HCT116 (cell line): ENCODE measurements around the gene UTRN. TPM values are rescaled to one million over a fixed set of nuclear protein-coding genes. Genes with fewer than 3 reads are reported as not detected.
A peak's percentile ranks its signal among the peaks of the same experiment; 100 is the strongest.

Experiments used
- ATAC-seq: fragments of 200-7000 bp; cut with Tn5 transposase; 2 replicates; pipeline ENCODE4 v1.9.1; 2020; ENCODE audit warnings: mild to moderate bottlenecking, moderate library complexity
- BruUV-seq: library from RNA; stranded (reverse); fragments of 400-500 nt; replicated peaks from 2 replicates; lab custom pipeline; 2021; lab: Mats Ljungman, UMichigan
- CTCF ChIA-PET: fragments of 300-600 bp; sonication (Branson Sonifier 250); formaldehyde crosslinking; loops from one replicate; lab custom pipeline; 2021; ENCODE audit warnings: antibody characterized with exemption; lab: Charles Lee
- POLR2A ChIA-PET: fragments of 300-600, 350-600 bp; sonication (Branson Sonifier 250); formaldehyde crosslinking; loops from one replicate; lab custom pipeline; 2021; ENCODE audit warnings: antibody characterized with exemption; lab: Charles Lee
- RAD21 ChIA-PET, 2 experiments: fragments of 300-600 bp; sonication (Branson Sonifier 250); formaldehyde crosslinking; loops; one replicate each; lab custom pipeline; 2023; ENCODE audit warnings: low total read pairs in 2 of 2; ENCODE audit not compliant: uncharacterized antibody in 2 of 2, unreplicated experiment in 2 of 2, low non-redundant PET in 1 of 2; lab: Charles Lee
- DNase-seq: peaks from one replicate; pipeline ENCODE4 v3.0.0-alpha.2; 2010; ENCODE audit warnings: low read depth, low spot score
- H2AFZ ChIP-seq: fragments of 200-600 bp; shearing (Covaris generic), sonication (generic); 2 replicates; pipeline ENCODE4 v1.6.1; 2017; ENCODE audit warnings: low read depth, mixed run types, mixed read lengths, antibody characterized with exemption, low read length; ENCODE audit not compliant: poor library complexity, severe bottlenecking
- H3K27ac ChIP-seq: 2 replicates; pipeline ENCODE4 v1.5.1; 2012; ENCODE audit warnings: low read depth, low read length
- H3K27me3 ChIP-seq: fragments of 200-600 bp; sonication (generic); 2 replicates; pipeline ENCODE4 v1.6.1; 2016; ENCODE audit warnings: mixed run types, low read length, mixed read lengths; ENCODE audit not compliant: insufficient read depth
- H3K36me3 ChIP-seq, 2 experiments: fragments of 200-500 bp in 1 of 2; fragments of 200-600 bp in 1 of 2; sonication (Bioruptor generic) in 1 of 2; sonication (generic) in 1 of 2; 2 replicates each; pipeline versions ENCODE4 v1.5.1 to v1.6.1; 2014 to 2016; ENCODE audit warnings: low read length in 2 of 2, inconsistent platforms in 1 of 2, mixed read lengths in 1 of 2, mixed run types in 1 of 2; ENCODE audit not compliant: insufficient read depth in 2 of 2, control insufficient read depth in 1 of 2
- H3K4me1 ChIP-seq, 2 experiments: fragments of 200-600 bp in 1 of 2; sonication (generic) in 1 of 2; 2 replicates each; pipeline versions ENCODE4 v1.5.1 to v1.6.1; 2012 to 2017; ENCODE audit warnings: low read length in 2 of 2, inconsistent platforms in 1 of 2, mild to moderate bottlenecking in 1 of 2, mixed read lengths in 1 of 2, mixed run types in 1 of 2, moderate library complexity in 1 of 2; ENCODE audit not compliant: insufficient read depth in 2 of 2, control insufficient read depth in 1 of 2
- H3K4me2 ChIP-seq: fragments of 200-600 bp; sonication (generic); 2 replicates; pipeline ENCODE4 v1.6.1; 2017; ENCODE audit warnings: mixed run types, low read length, mixed read lengths
- H3K4me3 ChIP-seq, 2 experiments: fragments of 200-600 bp in 1 of 2; sonication (generic) in 1 of 2; replicated peaks in 1 of 2; 2 replicates each; pipeline ENCODE4 v1.5.1; 2011 to 2016; ENCODE audit warnings: low read length in 2 of 2, control low read depth in 1 of 2, low read depth in 1 of 2, mild to moderate bottlenecking in 1 of 2, mixed read lengths in 1 of 2, mixed run types in 1 of 2
- H3K79me2 ChIP-seq: fragments of 200-600 bp; sonication (generic); 2 replicates; pipeline ENCODE4 v1.6.1; 2017; ENCODE audit warnings: mild to moderate bottlenecking, mixed run types, low read length, moderate library complexity, mixed read lengths; ENCODE audit not compliant: insufficient read depth
- H3K9ac ChIP-seq: fragments of 200-600 bp; sonication (generic); 2 replicates; pipeline ENCODE4 v1.6.1; 2016; ENCODE audit warnings: low read length, mixed read lengths
- H3K9me2 ChIP-seq: fragments of 200-600 bp; sonication (generic), shearing (Covaris generic); 2 replicates; pipeline ENCODE4 v1.6.1; 2017; ENCODE audit warnings: mixed run types, mild to moderate bottlenecking, moderate library complexity; ENCODE audit not compliant: insufficient read depth
- H3K9me3 ChIP-seq, 2 experiments: fragments of 200-500 bp in 1 of 2; fragments of 200-600 bp in 1 of 2; sonication (Bioruptor generic) in 1 of 2; sonication (generic) in 1 of 2; 2 replicates each; pipeline ENCODE4 v1.6.1; 2014 to 2017; ENCODE audit warnings: low read length in 2 of 2, mixed read lengths in 2 of 2, inconsistent platforms in 1 of 2, low read depth in 1 of 2, mild to moderate bottlenecking in 1 of 2, mixed run types in 1 of 2, moderate library complexity in 1 of 2; ENCODE audit not compliant: control insufficient read depth in 1 of 2, insufficient read depth in 1 of 2
- H4K20me1 ChIP-seq: fragments of 200-600 bp; sonication (generic), shearing (Covaris generic); 2 replicates; pipeline ENCODE4 v1.6.1; 2017; ENCODE audit warnings: mixed run types, mild to moderate bottlenecking, moderate library complexity; ENCODE audit not compliant: insufficient read depth
- CTCF ChIP-seq, 3 experiments: fragments of 200-600 bp in 1 of 3; sonication (generic) in 1 of 3; IDR thresholded peaks in 2 of 3; conservative IDR thresholded peaks in 1 of 3; 2 replicates each; pipeline ENCODE4 v1.5.1; 2012 to 2017; ENCODE audit warnings: low read depth in 2 of 3, low read length in 2 of 3, antibody characterized with exemption in 1 of 3, borderline replicate concordance in 1 of 3, control low read depth in 1 of 3, mild to moderate bottlenecking in 1 of 3, mixed read lengths in 1 of 3, mixed run types in 1 of 3, moderate library complexity in 1 of 3; ENCODE audit not compliant: insufficient read depth in 1 of 3
- RAD21 ChIP-seq: IDR thresholded peaks from 2 replicates; pipeline ENCODE4 v1.6.1; 2012; ENCODE audit warnings: low read depth, mild to moderate bottlenecking
- intact Hi-C: fragments of 100-400 bp; cut with micrococcal nuclease; formaldehyde crosslinking; loops from 2 replicates; pipeline ENCODE4 v1.10.0; 2022
- total RNA-seq: library from RNA; stranded (reverse); gene quantifications from one replicate; pipeline ENCODE4 v1.2.1, GENCODE V29; 2021; ENCODE audit not compliant: unreplicated experiment
- TF ChIP-seq, protein P1 (sequence below): IDR thresholded peaks from 2 replicates; pipeline ENCODE4 v1.6.1; 2012; ENCODE audit warnings: low read depth

The UTRN gene
- total RNA-seq, 1 experiment from 2014 or later = 28.4 TPM

DNA sequence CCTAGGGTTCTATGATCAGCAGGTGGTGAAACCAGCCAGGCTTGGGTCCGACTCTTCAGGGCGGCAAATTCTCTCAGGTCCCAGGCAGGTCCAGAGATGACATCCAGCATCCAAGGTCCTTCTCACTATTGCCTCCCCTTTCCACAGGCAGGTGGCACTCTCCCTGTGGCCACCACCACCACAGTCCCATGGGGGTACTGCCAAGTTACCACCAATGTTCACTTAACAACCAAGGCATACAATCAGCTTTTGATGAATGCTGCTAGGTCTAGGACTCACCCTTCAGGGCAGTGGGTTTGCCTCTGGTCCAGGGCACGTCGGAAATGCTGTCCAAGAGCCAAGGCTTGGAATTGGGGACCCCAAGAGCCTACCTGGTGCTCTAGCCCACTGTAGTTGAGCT lies 40.4 kb upstream of the UTRN start:
- no peak overlapping the region for H3K27ac ChIP-seq
- H3K36me3 ChIP-seq = no peaks in the 10 kb centered on the region
- no peaks in the 10 kb centered on the region for H3K4me1 ChIP-seq
- no TSS peak for BruUV-seq
- H3K9me3 ChIP-seq = no peaks in the 10 kb centered on the region
- no peaks in the 10 kb centered on the region for H3K79me2 ChIP-seq
- ChIA-PET CTCF (no interaction called here), POLR2A (no interaction called here), RAD21 (no interaction called here)
- H4K20me1 ChIP-seq = no peaks in the 10 kb centered on the region
- DNase-seq = no peak
- no peak overlapping the region for H3K4me3 ChIP-seq
- intact Hi-C loops = no loop called here
- ATAC-seq = peak; percentile 64
- no peak overlapping the region for H2AFZ ChIP-seq
- TF ChIP-seq, protein P1, sequence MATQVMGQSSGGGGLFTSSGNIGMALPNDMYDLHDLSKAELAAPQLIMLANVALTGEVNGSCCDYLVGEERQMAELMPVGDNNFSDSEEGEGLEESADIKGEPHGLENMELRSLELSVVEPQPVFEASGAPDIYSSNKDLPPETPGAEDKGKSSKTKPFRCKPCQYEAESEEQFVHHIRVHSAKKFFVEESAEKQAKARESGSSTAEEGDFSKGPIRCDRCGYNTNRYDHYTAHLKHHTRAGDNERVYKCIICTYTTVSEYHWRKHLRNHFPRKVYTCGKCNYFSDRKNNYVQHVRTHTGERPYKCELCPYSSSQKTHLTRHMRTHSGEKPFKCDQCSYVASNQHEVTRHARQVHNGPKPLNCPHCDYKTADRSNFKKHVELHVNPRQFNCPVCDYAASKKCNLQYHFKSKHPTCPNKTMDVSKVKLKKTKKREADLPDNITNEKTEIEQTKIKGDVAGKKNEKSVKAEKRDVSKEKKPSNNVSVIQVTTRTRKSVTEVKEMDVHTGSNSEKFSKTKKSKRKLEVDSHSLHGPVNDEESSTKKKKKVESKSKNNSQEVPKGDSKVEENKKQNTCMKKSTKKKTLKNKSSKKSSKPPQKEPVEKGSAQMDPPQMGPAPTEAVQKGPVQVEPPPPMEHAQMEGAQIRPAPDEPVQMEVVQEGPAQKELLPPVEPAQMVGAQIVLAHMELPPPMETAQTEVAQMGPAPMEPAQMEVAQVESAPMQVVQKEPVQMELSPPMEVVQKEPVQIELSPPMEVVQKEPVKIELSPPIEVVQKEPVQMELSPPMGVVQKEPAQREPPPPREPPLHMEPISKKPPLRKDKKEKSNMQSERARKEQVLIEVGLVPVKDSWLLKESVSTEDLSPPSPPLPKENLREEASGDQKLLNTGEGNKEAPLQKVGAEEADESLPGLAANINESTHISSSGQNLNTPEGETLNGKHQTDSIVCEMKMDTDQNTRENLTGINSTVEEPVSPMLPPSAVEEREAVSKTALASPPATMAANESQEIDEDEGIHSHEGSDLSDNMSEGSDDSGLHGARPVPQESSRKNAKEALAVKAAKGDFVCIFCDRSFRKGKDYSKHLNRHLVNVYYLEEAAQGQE = no peak
- TF ChIP-seq RAD21 = peak; percentile 51
- peak; percentile 5 to 21 (median 20); a peak in 2 of 6 replicates for TF ChIP-seq CTCF (IDR thresholded peaks at IDR 0.05 in 2 of 3, conservative IDR thresholded peaks at IDR 0.05 in 1 of 3; ENCODE audit: borderline replicate concordance in 1 of 3, insufficient read depth in 1 of 3, low read depth in 2 of 3, low read length in 2 of 3)
- TF ChIP-seq, all 23 proteins: peak for 2
- no peak overlapping the region for H3K9ac ChIP-seq
- H3K9me2 ChIP-seq = no peaks in the 10 kb centered on the region
- H3K4me2 ChIP-seq = no peak overlapping the region
- H3K27me3 ChIP-seq = no peaks in the 10 kb centered on the region
